Body of pancreas (tissue), 4 donors: ENCODE results near the gene EXOC1.

Source experiments
- POLR2A ChIP-seq, 3 donors: fragments of 450-650 bp; IDR thresholded peaks; one replicate each; pipeline ENCODE4 v1.6.1; 2016; ENCODE audit warnings: antibody characterized with exemption in 3 of 3, mild to moderate bottlenecking in 2 of 3
- TF ChIP-seq, protein P1 (sequence below), 7 experiments: fragments of 450-650 bp in 4 of 7; fragments of 200-600 bp in 3 of 7; sonication (generic) in 3 of 7; IDR thresholded peaks; one replicate each; pipeline ENCODE4 v1.5.1; 2016 to 2019; ENCODE audit warnings: antibody characterized with exemption in 7 of 7

DNA sequence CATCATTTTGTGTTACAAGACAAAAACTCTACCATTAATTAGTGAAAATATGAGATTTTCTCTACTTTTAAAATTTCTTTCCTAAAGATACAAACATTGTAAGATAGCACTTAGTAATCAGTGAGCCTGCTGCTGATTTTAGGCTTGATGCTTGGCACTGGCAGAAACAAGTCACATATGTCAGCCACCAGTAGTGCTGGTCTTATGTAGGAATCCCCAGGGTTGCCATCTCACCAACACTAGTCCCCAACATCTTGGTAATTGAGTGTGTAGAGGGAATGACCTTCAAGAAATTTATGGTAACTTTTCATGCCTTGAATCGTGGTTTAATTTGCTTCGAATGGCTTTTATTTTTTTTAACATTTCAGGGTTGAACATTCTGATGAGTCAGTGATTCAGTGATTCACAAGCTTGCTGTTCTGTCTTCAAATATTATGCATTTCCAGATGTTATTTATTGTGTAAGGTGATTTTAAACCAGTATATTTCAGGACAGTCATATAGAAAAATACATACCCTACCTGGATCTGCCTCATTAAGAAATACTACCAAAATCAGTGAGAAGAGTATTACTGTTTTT is 11.9 kb downstream of the EXOC1 start:
- TF ChIP-seq, protein P1, sequence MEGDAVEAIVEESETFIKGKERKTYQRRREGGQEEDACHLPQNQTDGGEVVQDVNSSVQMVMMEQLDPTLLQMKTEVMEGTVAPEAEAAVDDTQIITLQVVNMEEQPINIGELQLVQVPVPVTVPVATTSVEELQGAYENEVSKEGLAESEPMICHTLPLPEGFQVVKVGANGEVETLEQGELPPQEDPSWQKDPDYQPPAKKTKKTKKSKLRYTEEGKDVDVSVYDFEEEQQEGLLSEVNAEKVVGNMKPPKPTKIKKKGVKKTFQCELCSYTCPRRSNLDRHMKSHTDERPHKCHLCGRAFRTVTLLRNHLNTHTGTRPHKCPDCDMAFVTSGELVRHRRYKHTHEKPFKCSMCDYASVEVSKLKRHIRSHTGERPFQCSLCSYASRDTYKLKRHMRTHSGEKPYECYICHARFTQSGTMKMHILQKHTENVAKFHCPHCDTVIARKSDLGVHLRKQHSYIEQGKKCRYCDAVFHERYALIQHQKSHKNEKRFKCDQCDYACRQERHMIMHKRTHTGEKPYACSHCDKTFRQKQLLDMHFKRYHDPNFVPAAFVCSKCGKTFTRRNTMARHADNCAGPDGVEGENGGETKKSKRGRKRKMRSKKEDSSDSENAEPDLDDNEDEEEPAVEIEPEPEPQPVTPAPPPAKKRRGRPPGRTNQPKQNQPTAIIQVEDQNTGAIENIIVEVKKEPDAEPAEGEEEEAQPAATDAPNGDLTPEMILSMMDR (IDR thresholded peaks at IDR 0.05) = no peak
- no peak for TF ChIP-seq POLR2A (IDR thresholded peaks at IDR 0.05)
